HepG2 (cell line): ENCODE results near the gene DNAJB12. TPM values are rescaled to one million over a fixed set of nuclear protein-coding genes. Genes with fewer than 3 reads are reported as not detected.

Experiments
- DRAP1 ChIP-seq: IDR thresholded peaks from 2 replicates; pipeline ENCODE4 v1.6.1; 2016; ENCODE audit warnings: missing genetic modification reagents, missing compliant biosample characterization
- EHMT2 ChIP-seq: fragments of 200-600 bp; sonication (generic); IDR thresholded peaks from 2 replicates; pipeline ENCODE4 v1.7.0; 2017; ENCODE audit warnings: antibody characterized with exemption, low read depth, low read length, borderline replicate concordance
- GATAD1 ChIP-seq: IDR thresholded peaks from 2 replicates; pipeline ENCODE4 v1.6.1; 2016; ENCODE audit warnings: missing genetic modification reagents, missing compliant biosample characterization
- KDM4B ChIP-seq: sonication (generic); formaldehyde crosslinking; IDR thresholded peaks from 2 replicates; pipeline ENCODE4 v1.4.0; 2020; ENCODE audit warnings: missing genetic modification reagents
- POLR2A ChIP-seq, 2 experiments: IDR thresholded peaks; 2 replicates each; pipeline ENCODE4 v1.6.1; 2011; ENCODE audit warnings: low read depth in 2 of 2, low read length in 2 of 2, mild to moderate bottlenecking in 1 of 2, moderate library complexity in 1 of 2; ENCODE audit not compliant: insufficient read depth in 1 of 2
- PRDM15 ChIP-seq: sonication (generic); formaldehyde crosslinking; IDR thresholded peaks from 2 replicates; pipeline ENCODE4 v1.4.0; 2020; ENCODE audit warnings: missing genetic modification reagents
- THAP11 ChIP-seq: IDR thresholded peaks from 2 replicates; pipeline ENCODE4 v1.6.1; 2016; ENCODE audit warnings: missing biosample characterization, missing genetic modification reagents
- YEATS4 ChIP-seq: sonication (generic); formaldehyde crosslinking; IDR thresholded peaks from 2 replicates; pipeline ENCODE4 v1.4.0; 2020; ENCODE audit warnings: missing genetic modification reagents, borderline replicate concordance
- ZBTB8A ChIP-seq: sonication (generic); formaldehyde crosslinking; IDR thresholded peaks from 2 replicates; pipeline ENCODE4 v1.4.0; 2020; ENCODE audit warnings: mild to moderate bottlenecking, low read depth, missing genetic modification reagents, borderline replicate concordance
- ZNF318 ChIP-seq: sonication (generic); formaldehyde crosslinking; IDR thresholded peaks from 2 replicates; pipeline ENCODE4 v1.4.0; 2020; ENCODE audit warnings: mild to moderate bottlenecking, missing genetic modification reagents
- ZNF430 ChIP-seq: sonication (generic); formaldehyde crosslinking; IDR thresholded peaks from 2 replicates; pipeline ENCODE4 v1.9.0; 2021; ENCODE audit warnings: mild to moderate bottlenecking, missing genetic modification reagents
- ZNF513 ChIP-seq: sonication (generic); formaldehyde crosslinking; conservative IDR thresholded peaks from 2 replicates; pipeline ENCODE4 v1.5.0; 2020; ENCODE audit warnings: missing genetic modification reagents
- ZNF558 ChIP-seq: sonication (generic); formaldehyde crosslinking; IDR thresholded peaks from 2 replicates; pipeline ENCODE4 v1.9.0; 2022; ENCODE audit warnings: mild to moderate bottlenecking, missing genetic modification reagents, borderline replicate concordance
- ZNF782 ChIP-seq: sonication (generic); formaldehyde crosslinking; IDR thresholded peaks from 2 replicates; pipeline ENCODE4 v1.4.0; 2020; ENCODE audit warnings: missing genetic modification reagents, mild to moderate bottlenecking, borderline replicate concordance
- polyA plus RNA-seq, 8 experiments: library from polyadenylated mRNA; depleted of rRNA in 3 of 8; stranded (reverse) in 7 of 8; unstranded in 1 of 8; fragments of >200 nt; fragmentation: Illumina TruSeq in 4 of 8; extraction: Trizol in 4 of 8; gene quantifications; 2 replicates each; pipeline versions ENCODE4 v1.2.1 to v1.2.3, GENCODE V29; 2011 to 2016; ENCODE audit warnings: low read depth in 4 of 8, missing spikeins in 1 of 8, mixed read lengths in 1 of 8; ENCODE audit not compliant: insufficient read depth in 1 of 8
- total RNA-seq, 5 experiments: library from RNA; depleted of rRNA; stranded (reverse); fragments of >200 nt; fragmentation: Illumina TruSeq; extraction: Trizol; gene quantifications; 2 replicates each; pipeline ENCODE4 v1.2.3, GENCODE V29; 2016; ENCODE audit warnings: low read depth in 1 of 5

Gene DNAJB12
- total and polyA plus RNA-seq, 2 of the 13 experiments (the other 11 are each of a cell fraction or from before 2014, with no cell fraction given): 10.8 to 18.2 TPM

- TF ChIP-seq ZNF430 (CRISPR knock-in tag): peak; percentile 42
- TF ChIP-seq ZNF318 (CRISPR knock-in tag): no peak
- peak; percentile 78 for TF ChIP-seq YEATS4 (CRISPR knock-in tag)
- TF ChIP-seq ZNF782 (CRISPR knock-in tag): peak; percentile 38; the same call in 1 of the 2 replicates
- TF ChIP-seq ZNF558 (CRISPR knock-in tag): no peak
- no peak for TF ChIP-seq ZNF513
- no peak for TF ChIP-seq KDM4B
- TF ChIP-seq ZBTB8A (CRISPR knock-in tag): no peak
- TF ChIP-seq THAP11 (CRISPR knock-in tag): peak; percentile 70
- peak; percentile 32; the same call in 1 of the 2 replicates for TF ChIP-seq DRAP1
- peak; percentile 15; the same call in 1 of the 2 replicates for TF ChIP-seq GATAD1 (CRISPR knock-in tag)
- TF ChIP-seq POLR2A (IDR thresholded peaks at IDR 0.05; ENCODE audit: insufficient read depth in 1 of 2, low read depth in 2 of 2, low read length in 2 of 2): peak in 1 of 2 experiments; percentile 51; a peak in 1 of 4 replicates
- 0 out of 2 replicates have a peak, but pooled peaks have one; percentile 42 for TF ChIP-seq PRDM15 (CRISPR knock-in tag)
- no peak for TF ChIP-seq EHMT2
Observed at GRCh38 chr10:72319416-72320254, 35.1 kb downstream of the DNAJB12 start (continued).
